Large intestine (tissue), 3 donors: Measurements from ENCODE around the gene LST1. TPM values are rescaled to one million over a fixed set of nuclear protein-coding genes. Genes with fewer than 3 reads are reported as not detected.
"Not testable (repeated sequence)": the region's sequence is repeated elsewhere in the genome, so short reads cannot be mapped to it uniquely, and the experiment has no call there.

Experiments used
- DNase-seq, 2 donors: peaks; one replicate each; pipeline versions ENCODE4 v3.0.0 to v3.0.0-alpha.2; 2013
- H3K27ac ChIP-seq: one replicate; pipeline ENCODE4 v1.5.1; 2013; ENCODE audit warnings: low read length
- H3K27me3 ChIP-seq: 2 replicates; pipeline ENCODE4 v1.6.1; 2013; ENCODE audit warnings: low read length; ENCODE audit not compliant: control insufficient read depth, insufficient read depth
- H3K36me3 ChIP-seq: 2 replicates; pipeline ENCODE4 v1.6.1; 2013; ENCODE audit warnings: low read length; ENCODE audit not compliant: control insufficient read depth, insufficient read depth
- H3K4me1 ChIP-seq: one replicate; pipeline ENCODE4 v1.6.1; 2013; ENCODE audit warnings: low read length; ENCODE audit not compliant: control insufficient read depth, insufficient read depth
- H3K4me3 ChIP-seq: one replicate; pipeline ENCODE4 v1.5.1; 2013; ENCODE audit warnings: low read length
- H3K9me3 ChIP-seq: one replicate; pipeline ENCODE4 v1.6.1; 2013; ENCODE audit warnings: mild to moderate bottlenecking, low read depth, low read length, moderate library complexity; ENCODE audit not compliant: control insufficient read depth
- WGBS: methylation state at CpG from one replicate; pipeline ENCODE4 v1.1.5; 2013; ENCODE audit warnings: low lambda C conversion rate; ENCODE audit not compliant: insufficient coverage; 5-methylcytosine and 5-hydroxymethylcytosine counted together
- polyA plus RNA-seq: library from polyadenylated mRNA; unstranded; fragments of 120-200 nt; gene quantifications from one replicate; pipeline ENCODE4 v1.2.1, GENCODE V29; 2013

LST1 gene
- polyA plus RNA-seq, 1 donor = 19.8 TPM

- H3K36me3 ChIP-seq = no peaks in the 10 kb centered on the region
- peak in 1 of 2 donors; percentile 42 for DNase-seq
- peak overlapping the region; percentile 87 for H3K4me3 ChIP-seq
- peak overlapping the region; percentile 57 for H3K27ac ChIP-seq
- peaks cover 7% of the 10 kb centered on the region for H3K4me1 ChIP-seq
- peaks cover 25% of the 10 kb centered on the region for H3K27me3 ChIP-seq
- WGBS = no CpG with 5 or more reads among the region's 21 CpGs
- peaks cover 3% of the 10 kb centered on the region for H3K9me3 ChIP-seq
Measured at GRCh38 chr6:31581434-31582229, 4.4 kb upstream of the LST1 start.

- Histone ChIP-seq H3K4me3 (peak within 1 kb of the TSS; percentile 87), H3K36me3 (no peaks in the 10 kb centered on the region), H3K4me1 (peaks cover 7% of the 10 kb centered on the region), H3K9me3 (peaks cover 3% of the 10 kb centered on the region), H3K27me3 (peaks cover 20% of the 10 kb centered on the region), H3K27ac (peak within 1 kb of the TSS; percentile 57)
- WGBS = no CpG with 5 or more reads among the region's 3 CpGs
- no peak for DNase-seq
Measured at GRCh38 chr6:31582230-31582643, 3.8 kb upstream of the LST1 start, which contains the start of gene LTB. Gene LTB (minus strand): TSS chr6:31582424. CDS start chr6:31582417, 7 bp downstream.

GRCh38 chr6:31585491-31585890 is 586 bp upstream of the LST1 start:
- Histone ChIP-seq H3K4me1 (peaks cover 7% of the 10 kb centered on the region), H3K27ac (no peak overlapping the region), H3K36me3 (no peaks in the 10 kb centered on the region), H3K9me3 (peaks cover 3% of the 10 kb centered on the region), H3K27me3 (peaks cover 22% of the 10 kb centered on the region), H3K4me3 (no peak overlapping the region)
- DNase-seq = no peak
- no CpG with 5 or more reads among the region's 2 CpGs for WGBS

GRCh38 chr6:31586599-31587281 is 663 bp downstream of the LST1 start:
- no peak overlapping the region for H3K27ac ChIP-seq
- H3K36me3 ChIP-seq = no peaks in the 10 kb centered on the region
- H3K4me1 ChIP-seq = peaks cover 4% of the 10 kb centered on the region
- WGBS = no CpG with 5 or more reads among the region's 9 CpGs
- no peak for DNase-seq
- H3K4me3 ChIP-seq = peak overlapping the region; percentile 1
- peaks cover 16% of the 10 kb centered on the region for H3K27me3 ChIP-seq
- H3K9me3 ChIP-seq = no peaks in the 10 kb centered on the region

- Histone ChIP-seq H3K27ac (no peak overlapping the region), H3K4me3 (no peak overlapping the region), H3K4me1 (no peaks in the 10 kb centered on the region), H3K36me3 (no peaks in the 10 kb centered on the region), H3K9me3 (no peaks in the 10 kb centered on the region), H3K27me3 (peaks cover 10% of the 10 kb centered on the region)
- WGBS = 67% methylated on average over 4 of the region's 12 CpGs
- DNase-seq = no peak
Measured at GRCh38 chr6:31587791-31588777, 2.0 kb downstream of the LST1 start.

DNA sequence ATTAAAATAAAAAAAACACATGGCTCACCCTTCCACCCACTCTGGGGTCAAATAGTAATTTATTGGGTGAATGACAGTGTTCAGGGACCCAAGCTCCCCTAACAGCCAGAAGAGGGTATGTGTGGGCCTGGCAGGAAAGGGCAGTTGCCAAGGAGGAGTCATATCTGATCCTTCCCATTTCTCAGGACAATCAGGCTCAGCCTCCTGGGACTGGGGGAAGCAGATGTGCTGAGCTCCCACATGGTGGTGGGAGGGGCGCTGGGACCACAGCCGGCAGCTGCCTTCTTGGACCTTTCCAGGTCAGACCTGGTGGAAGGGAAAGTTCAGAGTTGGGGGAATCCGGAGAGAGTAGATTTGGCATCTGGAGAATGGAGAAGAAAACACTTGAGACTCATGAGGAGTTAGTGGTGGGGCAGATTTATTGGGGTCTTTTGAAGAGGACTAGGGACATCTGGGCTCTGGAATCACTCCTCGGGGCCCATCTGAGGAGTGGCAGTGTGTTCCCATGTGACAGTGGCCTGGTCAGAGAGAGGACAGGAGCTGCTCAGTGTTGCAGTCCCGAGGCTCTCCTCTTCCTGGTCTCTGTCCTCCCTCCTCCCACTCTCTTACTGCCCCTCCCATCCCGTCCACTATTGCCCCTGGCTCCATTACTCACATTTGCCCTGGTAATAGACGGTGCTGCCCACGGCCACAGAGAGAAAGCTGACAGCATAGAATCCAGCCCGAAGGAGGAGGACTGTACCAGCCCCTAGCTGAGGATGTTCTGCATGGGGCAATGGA is 3.0 kb downstream of the LST1 start:
- H3K4me1 ChIP-seq = no peaks in the 10 kb centered on the region
- H3K27me3 ChIP-seq = peaks cover 10% of the 10 kb centered on the region
- H3K27ac ChIP-seq = no peak overlapping the region
- 40% methylated on average over 1 of the region's 9 CpGs for WGBS
- no peaks in the 10 kb centered on the region for H3K36me3 ChIP-seq
- H3K4me3 ChIP-seq = no peak overlapping the region
- no peaks in the 10 kb centered on the region for H3K9me3 ChIP-seq
- DNase-seq = no peak

- H3K4me1 ChIP-seq, H3K36me3 ChIP-seq, H3K27ac ChIP-seq, H3K9me3 ChIP-seq, H3K4me3 ChIP-seq, H3K27me3 ChIP-seq, DNase-seq: not testable (repeated sequence)
- no CpG with 5 or more reads among the region's 5 CpGs for WGBS
Measured at GRCh38 chr6:31590691-31591090, 4.6 kb downstream of the LST1 start.

- Histone ChIP-seq H3K4me1 (no peaks in the 10 kb centered on the region), H3K4me3 (no peak overlapping the region), H3K9me3 (no peaks in the 10 kb centered on the region), H3K36me3 (no peaks in the 10 kb centered on the region), H3K27ac (no peak overlapping the region), H3K27me3 (peaks cover 2% of the 10 kb centered on the region)
- no CpG with 5 or more reads among the region's 7 CpGs for WGBS
- no peak for DNase-seq
Measured at GRCh38 chr6:31592396-31592771, 6.3 kb downstream of the LST1 start.

- Histone ChIP-seq H3K36me3 (no peaks in the 10 kb centered on the region), H3K4me3 (no peak overlapping the region), H3K27ac (no peak overlapping the region), H3K27me3 (no peaks in the 10 kb centered on the region), H3K9me3 (no peaks in the 10 kb centered on the region), H3K4me1 (no peaks in the 10 kb centered on the region)
- no peak for DNase-seq
- no CpG with 5 or more reads among the region's 2 CpGs for WGBS
Measured at GRCh38 chr6:31597006-31597405, 10.9 kb downstream of the LST1 start.
